ENCODE data around the gene APLN.

- TF ChIP-seq CTCF (optimal IDR thresholded peaks at IDR 0.05 in 1 of 3, IDR thresholded peaks at IDR 0.05 in 1 of 3, conservative IDR thresholded peaks at IDR 0.05 in 1 of 3; ENCODE audit: extremely low read depth in 1 of 3, insufficient read depth in 2 of 3, low read length in 3 of 3) (no peak), EZH2 (IDR thresholded peaks at IDR 0.05; ENCODE audit: low read length) (no peak)
Observed at GRCh38 chrX:129618997-129619396, 35.8 kb downstream of the APLN start.

Data from keratinocyte (primary cell).